ENCODE measurements around the gene GABRG3.

DNA sequence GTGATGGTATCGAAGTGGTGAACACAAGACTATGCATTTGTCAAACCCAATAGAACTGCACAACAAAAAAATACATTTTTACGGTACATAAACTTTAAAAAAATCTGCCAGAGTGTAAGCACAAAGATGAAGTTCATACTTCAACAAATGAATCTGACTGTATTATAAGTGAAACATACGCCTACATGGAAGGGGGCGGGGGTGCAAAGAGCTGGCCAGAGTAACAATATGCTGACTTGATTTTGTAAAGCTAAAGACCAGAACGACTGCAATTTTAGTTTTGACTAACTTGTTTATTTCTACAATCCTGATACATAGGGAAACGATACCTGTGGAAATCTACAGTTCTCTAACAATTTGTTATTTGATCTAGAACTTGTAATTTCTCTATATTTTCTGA lies 426.0 kb downstream of the GABRG3 start:
- TF ChIP-seq ZNF830 (tag by site-specific recombination; IDR thresholded peaks at IDR 0.05; ENCODE audit: low read depth) (no peak), CTCF (tag by site-specific recombination; IDR thresholded peaks at IDR 0.05) (no peak), YY1 (tag by site-specific recombination; IDR thresholded peaks at IDR 0.05) (no peak)
